Measurements from ENCODE around the gene SULT1C3.

SULT1C3 gene

GRCh38 chr2:108239786-108240185 is at the start of gene SULT1C3:
Gene SULT1C3, plus strand, starts transcription at chr2:108239968. Its CDS starts 7,227 bp downstream, at chr2:108247195.
- DNase-seq = no peak

- no peak for DNase-seq
Observed at GRCh38 chr2:108193251-108193650, 46.5 kb upstream of the SULT1C3 start.

GRCh38 chr2:108194409-108195132 is 45.2 kb upstream of the SULT1C3 start:
- no peak for DNase-seq

- DNase-seq = no peak
Observed at GRCh38 chr2:108195133-108195439, 44.7 kb upstream of the SULT1C3 start.

- no peak for DNase-seq
Observed at GRCh38 chr2:108199726-108200125, 40.0 kb upstream of the SULT1C3 start.

GRCh38 chr2:108200569-108200968 is 39.2 kb upstream of the SULT1C3 start:
- DNase-seq = no peak

GRCh38 chr2:108212671-108213070 is 27.1 kb upstream of the SULT1C3 start:
- no peak for DNase-seq

GRCh38 chr2:108215794-108216211 is 24.0 kb upstream of the SULT1C3 start:
- DNase-seq = no peak

GRCh38 chr2:108217211-108217610 is 22.6 kb upstream of the SULT1C3 start:
- no peak for DNase-seq

GRCh38 chr2:108219688-108220087 is 20.1 kb upstream of the SULT1C3 start:
- no peak for DNase-seq

GRCh38 chr2:108220191-108220590 is 19.6 kb upstream of the SULT1C3 start:
- DNase-seq = no peak

- no peak for DNase-seq
Observed at GRCh38 chr2:108220942-108221541, 18.7 kb upstream of the SULT1C3 start.

- DNase-seq = no peak
Observed at GRCh38 chr2:108222261-108222660, 17.5 kb upstream of the SULT1C3 start.

- DNase-seq = no peak
Observed at GRCh38 chr2:108223573-108223972, 16.2 kb upstream of the SULT1C3 start.

GRCh38 chr2:108224022-108224421 is 15.7 kb upstream of the SULT1C3 start:
- DNase-seq = no peak

- DNase-seq = no peak
Observed at GRCh38 chr2:108226564-108226963, 13.2 kb upstream of the SULT1C3 start.

GRCh38 chr2:108228006-108228405 is 11.8 kb upstream of the SULT1C3 start:
- no peak for DNase-seq

GRCh38 chr2:108228537-108228936 is 11.2 kb upstream of the SULT1C3 start:
- no peak for DNase-seq

GRCh38 chr2:108229875-108230274 is 9.9 kb upstream of the SULT1C3 start:
- no peak for DNase-seq

GRCh38 chr2:108235577-108235976 is 4.2 kb upstream of the SULT1C3 start:
- DNase-seq = no peak

- DNase-seq = no peak
Observed at GRCh38 chr2:108236676-108237335, 3.0 kb upstream of the SULT1C3 start.

- no peak for DNase-seq
Observed at GRCh38 chr2:108240966-108241365, 1.2 kb downstream of the SULT1C3 start.

GRCh38 chr2:108243566-108243965 is 3.8 kb downstream of the SULT1C3 start:
- DNase-seq = no peak

GRCh38 chr2:108244667-108245414 is 5.1 kb downstream of the SULT1C3 start:
- no peak for DNase-seq
